ENCODE results near the gene DNAH8.

GRCh38 chr6:38723783-38724182 is 8.7 kb downstream of the DNAH8 start:
- TF ChIP-seq CTCF (IDR thresholded peaks at IDR 0.05; ENCODE audit: low read depth, low read length, poor library complexity, severe bottlenecking), result no peak
- no peak for TF ChIP-seq EZH2phosphoT487 (IDR thresholded peaks at IDR 0.05; ENCODE audit: borderline replicate concordance, low read length)
